Esophagus squamous epithelium (tissue), 4 donors: ENCODE results near the gene DUS3L.

Experiments used
- CTCF ChIP-seq, 6 experiments: fragments of 450-650 bp in 4 of 6; fragments of 200-600 bp in 2 of 6; sonication (generic) in 2 of 6; IDR thresholded peaks; one replicate each; pipeline ENCODE4 v1.5.1; 2016 to 2019; ENCODE audit warnings: antibody characterized with exemption in 6 of 6, mild to moderate bottlenecking in 4 of 6, moderate library complexity in 4 of 6
- POLR2A ChIP-seq, 4 donors: fragments of 450-650 bp; IDR thresholded peaks; one replicate each; pipeline ENCODE4 v1.6.1; 2017; ENCODE audit warnings: antibody characterized with exemption in 4 of 4, mild to moderate bottlenecking in 4 of 4, moderate library complexity in 3 of 4

GRCh38 chr19:5782322-5782721 lies 8.6 kb downstream of the DUS3L start:
- TF ChIP-seq CTCF (IDR thresholded peaks at IDR 0.05) (no peak), POLR2A (IDR thresholded peaks at IDR 0.05) (no peak)
